Liver (tissue), 3 donors: ENCODE data around the gene TTC28.

Experiments
- ATF3 ChIP-seq: IDR thresholded peaks from 2 replicates; pipeline ENCODE4 v1.6.1; 2016; ENCODE audit warnings: antibody characterized with exemption
- GABPA ChIP-seq, 2 donors: IDR thresholded peaks in 1 of 2; conservative IDR thresholded peaks in 1 of 2; 2 replicates each; pipeline ENCODE4 v1.6.1; 2016; ENCODE audit warnings: antibody characterized with exemption in 2 of 2, mild to moderate bottlenecking in 1 of 2, moderate library complexity in 1 of 2
- HNF4A ChIP-seq, 2 donors: conservative IDR thresholded peaks; 2 replicates each; pipeline ENCODE4 v1.6.1; 2016; ENCODE audit warnings: antibody characterized with exemption in 2 of 2, mild to moderate bottlenecking in 2 of 2
- HNF4G ChIP-seq: IDR thresholded peaks from 2 replicates; pipeline ENCODE4 v1.6.1; 2016; ENCODE audit warnings: antibody characterized with exemption
- RAD21 ChIP-seq, 2 donors: IDR thresholded peaks; 2 replicates each; pipeline ENCODE4 v1.6.1; 2016; ENCODE audit warnings: antibody characterized with exemption in 2 of 2, mild to moderate bottlenecking in 2 of 2
- REST ChIP-seq: IDR thresholded peaks from 2 replicates; pipeline ENCODE4 v1.6.1; 2016; ENCODE audit warnings: antibody characterized with exemption, mild to moderate bottlenecking
- TAF1 ChIP-seq: conservative IDR thresholded peaks from 2 replicates; pipeline ENCODE4 v1.6.1; 2016; ENCODE audit warnings: antibody characterized with exemption, mild to moderate bottlenecking
- YY1 ChIP-seq: IDR thresholded peaks from 2 replicates; pipeline ENCODE4 v1.6.1; 2016; ENCODE audit warnings: antibody characterized with exemption, mild to moderate bottlenecking
- ZBTB33 ChIP-seq: IDR thresholded peaks from 2 replicates; pipeline ENCODE4 v1.6.1; 2016; ENCODE audit warnings: antibody characterized with exemption
- TF ChIP-seq, protein P1 (sequence below): fragments of 150-350 bp; IDR thresholded peaks from 2 replicates; pipeline ENCODE4 v1.5.1; 2017; ENCODE audit warnings: improper control_type of control experiment, low read depth, low read length; ENCODE audit not compliant: missing input control
- TF ChIP-seq, protein P2 (sequence below): IDR thresholded peaks from 2 replicates; pipeline ENCODE4 v1.6.1; 2016; ENCODE audit warnings: antibody characterized with exemption
- donor health status: healthy.
- donor health status: healthy.

- TF ChIP-seq, protein P1, sequence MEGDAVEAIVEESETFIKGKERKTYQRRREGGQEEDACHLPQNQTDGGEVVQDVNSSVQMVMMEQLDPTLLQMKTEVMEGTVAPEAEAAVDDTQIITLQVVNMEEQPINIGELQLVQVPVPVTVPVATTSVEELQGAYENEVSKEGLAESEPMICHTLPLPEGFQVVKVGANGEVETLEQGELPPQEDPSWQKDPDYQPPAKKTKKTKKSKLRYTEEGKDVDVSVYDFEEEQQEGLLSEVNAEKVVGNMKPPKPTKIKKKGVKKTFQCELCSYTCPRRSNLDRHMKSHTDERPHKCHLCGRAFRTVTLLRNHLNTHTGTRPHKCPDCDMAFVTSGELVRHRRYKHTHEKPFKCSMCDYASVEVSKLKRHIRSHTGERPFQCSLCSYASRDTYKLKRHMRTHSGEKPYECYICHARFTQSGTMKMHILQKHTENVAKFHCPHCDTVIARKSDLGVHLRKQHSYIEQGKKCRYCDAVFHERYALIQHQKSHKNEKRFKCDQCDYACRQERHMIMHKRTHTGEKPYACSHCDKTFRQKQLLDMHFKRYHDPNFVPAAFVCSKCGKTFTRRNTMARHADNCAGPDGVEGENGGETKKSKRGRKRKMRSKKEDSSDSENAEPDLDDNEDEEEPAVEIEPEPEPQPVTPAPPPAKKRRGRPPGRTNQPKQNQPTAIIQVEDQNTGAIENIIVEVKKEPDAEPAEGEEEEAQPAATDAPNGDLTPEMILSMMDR, result no peak
- no peak for TF ChIP-seq ATF3
- no peak for TF ChIP-seq GABPA (IDR thresholded peaks at IDR 0.05 in 1 of 2, conservative IDR thresholded peaks at IDR 0.05 in 1 of 2)
- TF ChIP-seq RAD21 (IDR thresholded peaks at IDR 0.05), result no peak
- TF ChIP-seq TAF1, result no peak
- no peak for TF ChIP-seq ZBTB33
- TF ChIP-seq HNF4G, result no peak
- TF ChIP-seq, protein P2, sequence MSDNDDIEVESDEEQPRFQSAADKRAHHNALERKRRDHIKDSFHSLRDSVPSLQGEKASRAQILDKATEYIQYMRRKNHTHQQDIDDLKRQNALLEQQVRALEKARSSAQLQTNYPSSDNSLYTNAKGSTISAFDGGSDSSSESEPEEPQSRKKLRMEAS, result no peak
- no peak for TF ChIP-seq YY1
- no peak for TF ChIP-seq HNF4A (conservative IDR thresholded peaks at IDR 0.05)
- TF ChIP-seq REST, result no peak
Measured at GRCh38 chr22:28229566-28230485, 449.8 kb downstream of the TTC28 start.
